Measurements from ENCODE around the gene SHTN1.

Gene SHTN1

GRCh38 chr10:116917481-116917880 is 87.5 kb downstream of the SHTN1 start:
- no peak for DNase-seq (ENCODE audit: low read depth)

- no peak for DNase-seq (ENCODE audit: low read depth)
Measured at GRCh38 chr10:116915340-116915739, 89.6 kb downstream of the SHTN1 start.

- DNase-seq (ENCODE audit: low read depth) = no peak
Measured at GRCh38 chr10:116913695-116914094, 91.3 kb downstream of the SHTN1 start.

- no peak for DNase-seq (ENCODE audit: low read depth)
Measured at GRCh38 chr10:116912162-116912561, 92.8 kb downstream of the SHTN1 start.

- DNase-seq (ENCODE audit: low read depth) = no peak
Measured at GRCh38 chr10:116910910-116911309, 94.1 kb downstream of the SHTN1 start.

GRCh38 chr10:116909307-116909706 is 95.7 kb downstream of the SHTN1 start:
- DNase-seq (ENCODE audit: low read depth) = no peak

GRCh38 chr10:116907245-116907987 is 97.6 kb downstream of the SHTN1 start:
- DNase-seq (ENCODE audit: low read depth) = no peak

- no peak for DNase-seq (ENCODE audit: low read depth)
Measured at GRCh38 chr10:116905845-116906210, 99.2 kb downstream of the SHTN1 start.

- DNase-seq (ENCODE audit: low read depth) = no peak
Measured at GRCh38 chr10:116899626-116900025, 105.4 kb downstream of the SHTN1 start.

- no peak for DNase-seq (ENCODE audit: low read depth)
Measured at GRCh38 chr10:116893686-116894037, 111.3 kb downstream of the SHTN1 start.

- DNase-seq (ENCODE audit: low read depth) = no peak
Measured at GRCh38 chr10:116892907-116893685, 111.9 kb downstream of the SHTN1 start.

- DNase-seq (ENCODE audit: low read depth) = no peak
Measured at GRCh38 chr10:116891208-116891607, 113.8 kb downstream of the SHTN1 start.

- no peak for DNase-seq (ENCODE audit: low read depth)
Measured at GRCh38 chr10:116889066-116889465, 115.9 kb downstream of the SHTN1 start.

- DNase-seq (ENCODE audit: low read depth) = no peak
Measured at GRCh38 chr10:116888380-116889055, 116.5 kb downstream of the SHTN1 start.

GRCh38 chr10:116886772-116887171 is 118.2 kb downstream of the SHTN1 start:
- DNase-seq (ENCODE audit: low read depth) = no peak

- no peak for DNase-seq (ENCODE audit: low read depth)
Measured at GRCh38 chr10:116882639-116883038, 122.3 kb downstream of the SHTN1 start.

- DNase-seq (ENCODE audit: low read depth) = no peak
Measured at GRCh38 chr10:116880716-116881482, 124.1 kb downstream of the SHTN1 start.

- DNase-seq (ENCODE audit: low read depth) = no peak
Measured at GRCh38 chr10:116879817-116880216, 125.2 kb downstream of the SHTN1 start.

- DNase-seq (ENCODE audit: low read depth) = no peak
Measured at GRCh38 chr10:116878123-116878522, 126.9 kb downstream of the SHTN1 start.

- no peak for DNase-seq (ENCODE audit: low read depth)
Measured at GRCh38 chr10:116877391-116877790, 127.6 kb downstream of the SHTN1 start.

- DNase-seq (ENCODE audit: low read depth) = no peak
Measured at GRCh38 chr10:116875897-116876296, 129.1 kb downstream of the SHTN1 start.

GRCh38 chr10:116873134-116873533 is 131.9 kb downstream of the SHTN1 start:
- DNase-seq (ENCODE audit: low read depth) = no peak

Data from T follicular helper cell (primary cell).